ENCODE measurements around the gene TSHZ2.

GRCh38 chr20:53534037-53534436 is 561.9 kb downstream of the TSHZ2 start:
- no peak for TF ChIP-seq USF2 (IDR thresholded peaks at IDR 0.05; ENCODE audit: low read depth, low read length)
- no peak for TF ChIP-seq RFX5 (IDR thresholded peaks at IDR 0.05; ENCODE audit: low read depth, low read length)
- TF ChIP-seq, protein P1, sequence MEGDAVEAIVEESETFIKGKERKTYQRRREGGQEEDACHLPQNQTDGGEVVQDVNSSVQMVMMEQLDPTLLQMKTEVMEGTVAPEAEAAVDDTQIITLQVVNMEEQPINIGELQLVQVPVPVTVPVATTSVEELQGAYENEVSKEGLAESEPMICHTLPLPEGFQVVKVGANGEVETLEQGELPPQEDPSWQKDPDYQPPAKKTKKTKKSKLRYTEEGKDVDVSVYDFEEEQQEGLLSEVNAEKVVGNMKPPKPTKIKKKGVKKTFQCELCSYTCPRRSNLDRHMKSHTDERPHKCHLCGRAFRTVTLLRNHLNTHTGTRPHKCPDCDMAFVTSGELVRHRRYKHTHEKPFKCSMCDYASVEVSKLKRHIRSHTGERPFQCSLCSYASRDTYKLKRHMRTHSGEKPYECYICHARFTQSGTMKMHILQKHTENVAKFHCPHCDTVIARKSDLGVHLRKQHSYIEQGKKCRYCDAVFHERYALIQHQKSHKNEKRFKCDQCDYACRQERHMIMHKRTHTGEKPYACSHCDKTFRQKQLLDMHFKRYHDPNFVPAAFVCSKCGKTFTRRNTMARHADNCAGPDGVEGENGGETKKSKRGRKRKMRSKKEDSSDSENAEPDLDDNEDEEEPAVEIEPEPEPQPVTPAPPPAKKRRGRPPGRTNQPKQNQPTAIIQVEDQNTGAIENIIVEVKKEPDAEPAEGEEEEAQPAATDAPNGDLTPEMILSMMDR (conservative IDR thresholded peaks at IDR 0.05; ENCODE audit: low read depth, low read length): no peak

All from IMR-90 (cell line).